ENCODE measurements around the gene YBX2.
A peak's percentile ranks its signal among the peaks of the same experiment; 100 is the strongest.

Gene YBX2

DNA sequence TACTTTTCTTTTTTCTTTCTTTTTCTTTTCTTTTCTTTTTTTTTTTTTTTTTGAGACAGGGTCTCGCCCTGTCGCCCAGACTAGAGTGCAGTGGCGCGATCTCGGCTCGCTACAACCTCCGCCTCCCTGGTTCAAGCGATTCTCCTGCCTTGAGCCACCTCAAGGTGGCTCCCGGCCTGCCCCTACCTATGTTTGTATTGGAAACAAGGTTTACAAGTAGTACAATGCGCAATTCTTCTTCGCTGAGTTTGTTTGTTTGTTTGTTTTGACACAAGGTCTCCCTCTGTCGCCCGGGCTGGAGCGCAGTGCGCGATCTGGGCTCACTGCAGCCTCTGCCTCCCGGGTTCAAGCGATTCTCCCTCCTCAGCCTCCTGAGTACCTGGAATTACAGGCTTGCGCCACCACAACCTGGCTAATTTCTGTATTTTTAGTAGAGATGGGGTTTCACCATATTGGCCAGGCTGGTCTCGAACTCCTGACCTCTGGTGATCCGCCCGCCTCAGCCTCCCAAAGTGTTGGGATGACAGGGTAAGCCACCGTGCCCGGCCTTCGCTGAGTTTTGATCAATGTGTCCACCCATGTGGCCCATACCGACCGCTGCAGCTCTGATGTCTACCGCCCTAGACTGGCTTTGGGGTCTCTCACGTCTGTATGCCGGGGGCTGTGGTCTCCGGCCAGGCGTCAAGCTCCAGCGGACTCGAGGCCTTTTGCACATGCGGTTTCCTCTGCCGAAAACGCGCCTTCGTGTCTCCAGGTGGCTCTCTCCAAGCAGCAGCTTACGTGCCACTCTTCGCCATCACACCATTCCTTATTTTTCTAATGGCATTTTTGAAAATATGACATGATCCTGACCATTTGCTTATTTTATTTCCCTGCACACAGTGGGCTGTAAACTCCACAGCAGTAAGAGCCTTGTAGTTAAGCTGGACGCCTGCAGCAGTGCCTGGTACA, 1.1 kb upstream of the YBX2 start:
- POLR2A ChIA-PET, result interaction anchor here (1.4 to 2.1 kb wide), 4 partner anchors 14 to 250 kb away, joined by 6 to 20 read pairs (median 12); partner anchors contain the start of genes ACADVL, DLG4, NEURL4 and SLC2A4
- TF ChIP-seq ZNF366 (tag by site-specific recombination; conservative IDR thresholded peaks at IDR 0.05) (no peak), ZBTB1 (tag by site-specific recombination; IDR thresholded peaks at IDR 0.05) (no peak), YY2 (tag by site-specific recombination; IDR thresholded peaks at IDR 0.05) (no peak)
- CTCF ChIA-PET, result interaction anchor here (0.7 to 6.6 kb wide), 28 partner anchors 7 to 252 kb away, joined by 3 to 160 read pairs (median 5); partner anchors contain the start of genes ACADVL, ACAP1, CTDNEP1 and DLG4
- 0 out of 2 replicates have a peak overlapping the region, but pooled peaks have one; percentile 37 for H3K27ac ChIP-seq (ENCODE audit: extremely low read depth, low read depth, low read length)
- no peaks in the 10 kb centered on the region for H3K36me3 ChIP-seq (ENCODE audit: control insufficient read depth in 2 of 2, insufficient read depth in 1 of 2, low read length in 2 of 2)
- H3K4me3 ChIP-seq (ENCODE audit: low read depth, low read length), result no peak overlapping the region
- H3K4me1 ChIP-seq (ENCODE audit: control insufficient read depth, insufficient read depth, low read length), result peaks cover 6% of the 10 kb centered on the region; the same call in 1 of the 2 replicates
- H3K9me3 ChIP-seq (ENCODE audit: control insufficient read depth, insufficient read depth, low read depth, low read length), result no peaks in the 10 kb centered on the region

DNA sequence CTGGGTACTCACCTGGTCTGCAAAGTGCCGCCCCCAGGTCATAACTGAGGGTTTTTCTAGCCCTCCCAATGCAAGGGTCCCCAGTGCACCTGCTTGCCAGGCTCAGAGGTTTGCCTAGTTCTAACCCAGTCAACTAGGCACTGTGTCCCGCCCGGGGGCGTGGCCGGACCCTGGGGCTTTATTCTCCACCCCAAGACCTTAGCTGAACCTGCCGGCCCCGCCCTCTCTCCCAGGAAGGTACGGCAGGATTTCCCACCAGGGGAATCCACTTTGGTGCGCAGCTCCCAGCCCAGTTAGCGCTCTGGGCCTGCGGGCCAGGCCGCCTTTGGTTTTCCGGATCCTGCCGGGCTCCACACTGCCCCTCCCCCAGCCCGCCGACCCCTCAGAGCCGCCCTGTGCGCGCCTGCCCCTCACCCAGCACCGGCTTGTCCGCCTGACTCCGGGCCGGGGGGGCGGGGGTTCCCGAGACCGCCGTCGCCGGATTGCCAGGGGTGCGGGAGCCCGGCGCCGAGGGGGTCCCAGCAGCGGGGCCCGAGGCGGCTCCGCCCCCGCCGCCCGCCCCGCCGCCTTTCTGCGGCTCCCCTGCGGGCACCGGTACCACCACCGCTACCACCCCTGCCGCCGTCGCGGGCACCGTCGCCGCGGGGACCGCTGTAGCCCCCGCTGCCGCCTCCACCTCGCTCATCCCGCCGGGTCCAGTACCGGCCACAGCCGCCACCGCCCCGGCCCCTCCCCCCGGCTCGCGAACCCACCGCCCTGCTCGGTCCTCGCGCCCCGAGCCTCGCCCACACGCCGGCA, 424 bp downstream of the YBX2 start:
- no peaks in the 10 kb centered on the region for H3K36me3 ChIP-seq (ENCODE audit: control insufficient read depth in 2 of 2, insufficient read depth in 1 of 2, low read length in 2 of 2)
- peaks cover 6% of the 10 kb centered on the region; the same call in 1 of the 2 replicates for H3K4me1 ChIP-seq (ENCODE audit: control insufficient read depth, insufficient read depth, low read length)
- TF ChIP-seq KLF1 (tag by site-specific recombination; IDR thresholded peaks at IDR 0.05) (peak; percentile 95), SP2 (tag by site-specific recombination; IDR thresholded peaks at IDR 0.05) (0 out of 2 replicates have a peak, but pooled peaks have one; percentile 19), PATZ1 (tag by site-specific recombination; IDR thresholded peaks at IDR 0.05) (0 out of 2 replicates have a peak, but pooled peaks have one; percentile 20), KLF10 (tag by site-specific recombination; IDR thresholded peaks at IDR 0.05) (peak; percentile 34; the same call in 1 of the 2 replicates), ZNF155 (tag by site-specific recombination; IDR thresholded peaks at IDR 0.05) (no peak), YY2 (tag by site-specific recombination; IDR thresholded peaks at IDR 0.05) (no peak)
- TF ChIP-seq, protein P1, sequence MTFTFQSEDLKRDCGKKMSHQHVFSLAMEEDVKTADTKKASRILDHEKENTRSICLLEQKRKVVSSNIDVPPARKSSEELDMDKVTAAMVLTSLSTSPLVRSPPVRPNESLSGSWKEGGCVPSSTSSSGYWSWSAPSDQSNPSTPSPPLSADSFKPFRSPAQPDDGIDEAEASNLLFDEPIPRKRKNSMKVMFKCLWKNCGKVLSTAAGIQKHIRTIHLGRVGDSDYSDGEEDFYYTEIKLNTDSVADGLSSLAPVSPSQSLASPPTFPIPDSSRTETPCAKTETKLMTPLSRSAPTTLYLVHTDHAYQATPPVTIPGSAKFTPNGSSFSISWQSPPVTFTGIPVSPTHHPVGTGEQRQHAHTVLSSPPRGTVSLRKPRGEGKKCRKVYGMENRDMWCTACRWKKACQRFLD (tag by site-specific recombination; IDR thresholded peaks at IDR 0.05), result no peak
- no peak overlapping the region; the same call in 1 of the 2 replicates for H3K27ac ChIP-seq (ENCODE audit: extremely low read depth, low read depth, low read length)
- H3K9me3 ChIP-seq (ENCODE audit: control insufficient read depth, insufficient read depth, low read depth, low read length), result no peaks in the 10 kb centered on the region
- ChIA-PET POLR2A (interaction anchor here (0.6 to 2.3 kb wide), 4 partner anchors 13 to 876 kb away, joined by 3 to 6 read pairs (median 4); partner anchors contain the start of genes DVL2, GABARAP and SLC2A4), CTCF (interaction anchor here (0.6 to 3.8 kb wide), 6 partner anchors 11 to 232 kb away, joined by 3 to 33 read pairs (median 4); partner anchors contain the start of gene SLC2A4)
- no peak overlapping the region for H3K4me3 ChIP-seq (ENCODE audit: low read depth, low read length)

DNA sequence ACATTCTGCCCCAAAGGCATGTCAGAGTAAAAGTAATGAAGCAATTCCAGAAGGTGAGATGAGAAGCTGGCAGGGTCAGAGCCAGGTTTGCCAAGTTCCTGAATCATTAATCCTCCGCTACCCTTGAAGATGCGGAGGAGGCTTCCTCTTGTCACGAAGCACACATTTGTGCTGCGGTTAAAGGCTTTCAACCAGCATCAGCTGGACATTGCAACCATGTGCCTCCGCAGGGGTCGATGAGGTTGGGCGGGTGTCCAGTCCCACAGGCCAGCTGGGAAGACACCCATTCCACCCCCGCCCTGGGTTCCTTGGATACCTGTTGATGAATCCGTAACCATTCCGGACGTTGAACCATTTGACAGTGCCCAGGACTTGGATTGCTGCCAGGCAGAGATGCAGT, 1.3 kb downstream of the YBX2 start:
- TF ChIP-seq SCRT2 (tag by site-specific recombination; IDR thresholded peaks at IDR 0.05) (peak; percentile 42; the same call in 1 of the 2 replicates), ZNF2 (tag by site-specific recombination; IDR thresholded peaks at IDR 0.05) (no peak), ZNF600 (tag by site-specific recombination; IDR thresholded peaks at IDR 0.05) (peak; percentile 83)
- Histone ChIP-seq H3K27ac (ENCODE audit: extremely low read depth, low read depth, low read length) (no peak overlapping the region), H3K9me3 (ENCODE audit: control insufficient read depth, insufficient read depth, low read depth, low read length) (no peaks in the 10 kb centered on the region), H3K36me3 (ENCODE audit: control insufficient read depth in 2 of 2, insufficient read depth in 1 of 2, low read length in 2 of 2) (no peaks in the 10 kb centered on the region), H3K4me1 (ENCODE audit: control insufficient read depth, insufficient read depth, low read length) (peaks cover 6% of the 10 kb centered on the region; the same call in 1 of the 2 replicates), H3K4me3 (ENCODE audit: low read depth, low read length) (no peak overlapping the region)
- CTCF ChIA-PET, result interaction anchor here (0.7 to 3.8 kb wide), 4 partner anchors 12 to 27 kb away, joined by 3 to 33 read pairs (median 6); partner anchors contain the start of gene SLC2A4
- POLR2A ChIA-PET, result interaction anchor here (1.3 to 2.3 kb wide), 3 partner anchors 12 to 59 kb away, joined by 3 to 6 read pairs (median 4); partner anchors contain the start of genes DVL2, GABARAP and SLC2A4

Data from HEK293 (cell line).